ENCODE data around the gene DLG2. TPM values are rescaled to one million over a fixed set of nuclear protein-coding genes. Genes with fewer than 3 reads are reported as not detected.

The DLG2 gene
- total and polyA plus RNA-seq, 2 of the 8 experiments (the other 6 are each of a cell fraction or from before 2014, with no cell fraction given), result 1.7 to 14.3 TPM

- H3K18ac ChIP-seq (ENCODE audit: extremely low read depth, low read length), result no peak overlapping the region
- peaks cover 0 to 2% of the 10 kb centered on the region in 2 experiments; a peak in 1 of 4 replicates for H3K9me3 ChIP-seq (ENCODE audit: insufficient read depth in 2 of 2, low read depth in 1 of 2, low read length in 1 of 2)
- no peak for FAIRE-seq
- H2BK15ac ChIP-seq (ENCODE audit: low read length), result no peak overlapping the region
- H2BK5ac ChIP-seq (ENCODE audit: low read depth, low read length), result no peak overlapping the region
- H3K4me3 ChIP-seq (ENCODE audit: extremely low read depth in 1 of 4, insufficient read depth in 2 of 4, low read depth in 3 of 4, low read length in 4 of 4), result no peak overlapping the region
- no peak overlapping the region for H2BK120ac ChIP-seq (replicated peaks; ENCODE audit: low read depth, low read length)
- no peak overlapping the region for H2BK20ac ChIP-seq (ENCODE audit: low read length)
- H3K4ac ChIP-seq (replicated peaks; ENCODE audit: insufficient read length, low read depth, low read length), result no peak overlapping the region
- H3K14ac ChIP-seq (ENCODE audit: insufficient read length), result no peak overlapping the region
- no peaks in the 10 kb centered on the region for H3K36me3 ChIP-seq (ENCODE audit: control insufficient read depth in 2 of 4, insufficient read depth in 4 of 4, low read length in 3 of 4)
- no peaks in the 10 kb centered on the region for H3K23me2 ChIP-seq (ENCODE audit: low read depth, low read length)
- 82% methylated on average over 3 of the region's 3 CpGs; no CpG with 5 or more reads in 1 of the 2 experiments for WGBS, 2 experiments (ENCODE audit: extremely low coverage in 1 of 2, insufficient coverage in 1 of 2, insufficient read length in 1 of 2, insufficient replicate concordance in 2 of 2, low coverage in 1 of 2, low lambda C conversion rate in 2 of 2, missing lambda C conversion rate in 1 of 2)
- H3K23ac ChIP-seq (ENCODE audit: insufficient read length), result no peak overlapping the region
- H3K79me2 ChIP-seq (ENCODE audit: control insufficient read depth in 1 of 2, insufficient read depth in 2 of 2, low read length in 2 of 2), result no peaks in the 10 kb centered on the region
- no peak overlapping the region for H3K4me2 ChIP-seq (ENCODE audit: insufficient read depth in 1 of 2, low read depth in 2 of 2, low read length in 2 of 2)
- no peak for DNase-seq (ENCODE audit: low read depth in 1 of 2, low spot score in 2 of 2)
- CTCF ChIA-PET (ENCODE audit: partially characterized antibody), result no interaction called here
- POLR2A ChIA-PET (ENCODE audit: partially characterized antibody), result no interaction called here
- H3K27ac ChIP-seq (ENCODE audit: low read depth, low read length), result no peak overlapping the region
- no peak overlapping the region for H4K5ac ChIP-seq (ENCODE audit: insufficient read length, low read depth, low read length)
- H4K20me1 ChIP-seq (replicated peaks in 1 of 2; ENCODE audit: control insufficient read depth in 1 of 2, insufficient read depth in 2 of 2, low read length in 2 of 2), result no peaks in the 10 kb centered on the region
- H3K79me1 ChIP-seq (ENCODE audit: low read depth, low read length), result no peaks in the 10 kb centered on the region
- H2AK5ac ChIP-seq (ENCODE audit: low read depth, low read length), result no peak overlapping the region
- no peaks in the 10 kb centered on the region for H3K27me3 ChIP-seq (replicated peaks in 1 of 4; ENCODE audit: control insufficient read depth in 3 of 4, extremely low read depth in 1 of 4, insufficient read depth in 3 of 4, low read length in 3 of 4)
- H2BK12ac ChIP-seq (ENCODE audit: low read depth, low read length), result no peak overlapping the region
- H4K91ac ChIP-seq (replicated peaks; ENCODE audit: insufficient read length, low read length), result no peak overlapping the region
- H3K56ac ChIP-seq (replicated peaks; ENCODE audit: insufficient read length, low read depth, low read length), result no peak overlapping the region
- no peaks in the 10 kb centered on the region for H3K4me1 ChIP-seq (replicated peaks in 1 of 4; ENCODE audit: control insufficient read depth in 3 of 4, insufficient read depth in 4 of 4, low read length in 3 of 4)
- H4K8ac ChIP-seq (ENCODE audit: extremely low read depth, insufficient read depth, low read length), result no peak overlapping the region
- no peak overlapping the region for H2AFZ ChIP-seq (ENCODE audit: low read length)
- no peak overlapping the region for H3K9ac ChIP-seq (replicated peaks in 1 of 4; ENCODE audit: extremely low read depth in 1 of 4, low read depth in 3 of 4, low read length in 3 of 4)
- TF ChIP-seq ATF3 (IDR thresholded peaks at IDR 0.05; ENCODE audit: insufficient read depth, low read depth, low read length) (no peak), KDM1A (IDR thresholded peaks at IDR 0.05; ENCODE audit: borderline replicate concordance, low read length) (no peak), GTF2F1 (IDR thresholded peaks at IDR 0.05; ENCODE audit: borderline replicate concordance, low read depth, low read length) (no peak), SP1 (IDR thresholded peaks at IDR 0.05; ENCODE audit: low read depth, low read length) (no peak), CHD1 (IDR thresholded peaks at IDR 0.05; ENCODE audit: low read depth, low read length) (no peak), CREB1 (IDR thresholded peaks at IDR 0.05) (no peak), YY1 (IDR thresholded peaks at IDR 0.05; ENCODE audit: low read depth, low read length) (no peak), SIRT6 (IDR thresholded peaks at IDR 0.05; ENCODE audit: low read length) (no peak), RBBP5 (IDR thresholded peaks at IDR 0.05; ENCODE audit: borderline replicate concordance, low read depth, low read length) (no peak), POLR2AphosphoS5 (IDR thresholded peaks at IDR 0.05; ENCODE audit: low read depth, low read length) (no peak), JUND (IDR thresholded peaks at IDR 0.05; ENCODE audit: low read length) (no peak), EZH2 (IDR thresholded peaks at IDR 0.05; ENCODE audit: low read depth, low read length, severe bottlenecking) (no peak), CBX8 (IDR thresholded peaks at IDR 0.05; ENCODE audit: borderline replicate concordance, low read depth, low read length) (no peak), NANOG (IDR thresholded peaks at IDR 0.05; ENCODE audit: insufficient read depth, low read depth, low read length, poor library complexity, severe bottlenecking) (no peak), SIN3A (conservative IDR thresholded peaks at IDR 0.05 in 1 of 2, IDR thresholded peaks at IDR 0.05 in 1 of 2; ENCODE audit: low read depth in 1 of 2, low read length in 2 of 2) (no peak)
Measured at GRCh38 chr11:85099522-85099921, 527.6 kb downstream of the DLG2 start.
